ENCODE data around the gene ASTN1.
"Not testable (repeated sequence)": the region's sequence is repeated elsewhere in the genome, so short reads cannot be mapped to it uniquely, and the experiment has no call there.

ASTN1 gene

GRCh38 chr1:177103005-177103852, 61.3 kb downstream of the ASTN1 start:
- DNase-seq: no peak

GRCh38 chr1:177092001-177092400, 72.5 kb downstream of the ASTN1 start:
- DNase-seq: no peak

GRCh38 chr1:177091040-177091439, 73.5 kb downstream of the ASTN1 start:
- no peak for DNase-seq

- no peak for DNase-seq
Measured at GRCh38 chr1:177088966-177089365, 75.5 kb downstream of the ASTN1 start.

- DNase-seq: no peak
Measured at GRCh38 chr1:177082855-177083693, 81.4 kb downstream of the ASTN1 start.

GRCh38 chr1:177080564-177080963, 83.9 kb downstream of the ASTN1 start:
- no peak for DNase-seq

GRCh38 chr1:177077734-177078499, 86.6 kb downstream of the ASTN1 start:
- no peak for DNase-seq

GRCh38 chr1:177077006-177077405, 87.5 kb downstream of the ASTN1 start:
- no peak for DNase-seq

GRCh38 chr1:177074811-177075210, 89.7 kb downstream of the ASTN1 start:
- DNase-seq: not testable (repeated sequence)

- DNase-seq: no peak
Measured at GRCh38 chr1:177069490-177069889, 95.0 kb downstream of the ASTN1 start.

GRCh38 chr1:177067752-177068410, 96.6 kb downstream of the ASTN1 start:
- DNase-seq: no peak

GRCh38 chr1:177065430-177065829, 99.1 kb downstream of the ASTN1 start:
- no peak for DNase-seq

- no peak for DNase-seq
Measured at GRCh38 chr1:177063648-177064047, 100.9 kb downstream of the ASTN1 start.

- no peak for DNase-seq
Measured at GRCh38 chr1:177054542-177054941, 110.0 kb downstream of the ASTN1 start.

- no peak for DNase-seq
Measured at GRCh38 chr1:177053648-177054047, 110.9 kb downstream of the ASTN1 start.

GRCh38 chr1:177048314-177049069, 116.0 kb downstream of the ASTN1 start:
- DNase-seq: no peak

- DNase-seq: no peak
Measured at GRCh38 chr1:177045151-177045550, 119.4 kb downstream of the ASTN1 start.

- DNase-seq: no peak
Measured at GRCh38 chr1:177044390-177044789, 120.1 kb downstream of the ASTN1 start.

- no peak for DNase-seq
Measured at GRCh38 chr1:177043597-177043996, 120.9 kb downstream of the ASTN1 start.

GRCh38 chr1:177035586-177035985, 128.9 kb downstream of the ASTN1 start:
- no peak for DNase-seq

- no peak for DNase-seq
Measured at GRCh38 chr1:177033628-177034027, 130.9 kb downstream of the ASTN1 start.

GRCh38 chr1:177032434-177032833, 132.1 kb downstream of the ASTN1 start:
- no peak for DNase-seq

All from bone marrow (tissue), 2 donors.